ENCODE data around the gene C1orf159. TPM values are rescaled to one million over a fixed set of nuclear protein-coding genes. Genes with fewer than 3 reads are reported as not detected.
"Not testable (repeated sequence)": the region's sequence is repeated elsewhere in the genome, so short reads cannot be mapped to it uniquely, and the experiment has no call there.

C1orf159 gene
- total and polyA plus RNA-seq, 2 experiments from 2014 or later = 9.6 to 21.5 TPM

DNA sequence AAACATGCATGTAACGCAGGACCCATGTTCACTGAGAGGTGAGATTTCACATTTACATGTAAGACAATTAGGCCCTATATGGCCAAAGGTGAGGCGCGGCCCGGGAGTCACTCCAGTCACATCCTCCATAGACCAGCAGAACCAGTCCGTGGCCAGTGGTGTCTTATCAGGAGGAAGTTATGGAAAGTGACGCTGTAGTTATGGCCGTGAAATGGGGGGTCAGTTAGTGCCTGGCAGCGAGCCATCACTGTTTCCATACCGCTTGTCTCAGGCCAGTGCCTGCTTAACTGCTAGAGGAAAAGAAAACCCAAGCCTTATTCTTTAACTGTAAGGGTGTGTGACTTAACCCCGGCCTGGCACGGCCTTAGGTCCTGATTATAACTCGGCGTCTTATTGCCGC, 6.1 kb downstream of the C1orf159 start (continued):
- TF ChIP-seq, protein P1, sequence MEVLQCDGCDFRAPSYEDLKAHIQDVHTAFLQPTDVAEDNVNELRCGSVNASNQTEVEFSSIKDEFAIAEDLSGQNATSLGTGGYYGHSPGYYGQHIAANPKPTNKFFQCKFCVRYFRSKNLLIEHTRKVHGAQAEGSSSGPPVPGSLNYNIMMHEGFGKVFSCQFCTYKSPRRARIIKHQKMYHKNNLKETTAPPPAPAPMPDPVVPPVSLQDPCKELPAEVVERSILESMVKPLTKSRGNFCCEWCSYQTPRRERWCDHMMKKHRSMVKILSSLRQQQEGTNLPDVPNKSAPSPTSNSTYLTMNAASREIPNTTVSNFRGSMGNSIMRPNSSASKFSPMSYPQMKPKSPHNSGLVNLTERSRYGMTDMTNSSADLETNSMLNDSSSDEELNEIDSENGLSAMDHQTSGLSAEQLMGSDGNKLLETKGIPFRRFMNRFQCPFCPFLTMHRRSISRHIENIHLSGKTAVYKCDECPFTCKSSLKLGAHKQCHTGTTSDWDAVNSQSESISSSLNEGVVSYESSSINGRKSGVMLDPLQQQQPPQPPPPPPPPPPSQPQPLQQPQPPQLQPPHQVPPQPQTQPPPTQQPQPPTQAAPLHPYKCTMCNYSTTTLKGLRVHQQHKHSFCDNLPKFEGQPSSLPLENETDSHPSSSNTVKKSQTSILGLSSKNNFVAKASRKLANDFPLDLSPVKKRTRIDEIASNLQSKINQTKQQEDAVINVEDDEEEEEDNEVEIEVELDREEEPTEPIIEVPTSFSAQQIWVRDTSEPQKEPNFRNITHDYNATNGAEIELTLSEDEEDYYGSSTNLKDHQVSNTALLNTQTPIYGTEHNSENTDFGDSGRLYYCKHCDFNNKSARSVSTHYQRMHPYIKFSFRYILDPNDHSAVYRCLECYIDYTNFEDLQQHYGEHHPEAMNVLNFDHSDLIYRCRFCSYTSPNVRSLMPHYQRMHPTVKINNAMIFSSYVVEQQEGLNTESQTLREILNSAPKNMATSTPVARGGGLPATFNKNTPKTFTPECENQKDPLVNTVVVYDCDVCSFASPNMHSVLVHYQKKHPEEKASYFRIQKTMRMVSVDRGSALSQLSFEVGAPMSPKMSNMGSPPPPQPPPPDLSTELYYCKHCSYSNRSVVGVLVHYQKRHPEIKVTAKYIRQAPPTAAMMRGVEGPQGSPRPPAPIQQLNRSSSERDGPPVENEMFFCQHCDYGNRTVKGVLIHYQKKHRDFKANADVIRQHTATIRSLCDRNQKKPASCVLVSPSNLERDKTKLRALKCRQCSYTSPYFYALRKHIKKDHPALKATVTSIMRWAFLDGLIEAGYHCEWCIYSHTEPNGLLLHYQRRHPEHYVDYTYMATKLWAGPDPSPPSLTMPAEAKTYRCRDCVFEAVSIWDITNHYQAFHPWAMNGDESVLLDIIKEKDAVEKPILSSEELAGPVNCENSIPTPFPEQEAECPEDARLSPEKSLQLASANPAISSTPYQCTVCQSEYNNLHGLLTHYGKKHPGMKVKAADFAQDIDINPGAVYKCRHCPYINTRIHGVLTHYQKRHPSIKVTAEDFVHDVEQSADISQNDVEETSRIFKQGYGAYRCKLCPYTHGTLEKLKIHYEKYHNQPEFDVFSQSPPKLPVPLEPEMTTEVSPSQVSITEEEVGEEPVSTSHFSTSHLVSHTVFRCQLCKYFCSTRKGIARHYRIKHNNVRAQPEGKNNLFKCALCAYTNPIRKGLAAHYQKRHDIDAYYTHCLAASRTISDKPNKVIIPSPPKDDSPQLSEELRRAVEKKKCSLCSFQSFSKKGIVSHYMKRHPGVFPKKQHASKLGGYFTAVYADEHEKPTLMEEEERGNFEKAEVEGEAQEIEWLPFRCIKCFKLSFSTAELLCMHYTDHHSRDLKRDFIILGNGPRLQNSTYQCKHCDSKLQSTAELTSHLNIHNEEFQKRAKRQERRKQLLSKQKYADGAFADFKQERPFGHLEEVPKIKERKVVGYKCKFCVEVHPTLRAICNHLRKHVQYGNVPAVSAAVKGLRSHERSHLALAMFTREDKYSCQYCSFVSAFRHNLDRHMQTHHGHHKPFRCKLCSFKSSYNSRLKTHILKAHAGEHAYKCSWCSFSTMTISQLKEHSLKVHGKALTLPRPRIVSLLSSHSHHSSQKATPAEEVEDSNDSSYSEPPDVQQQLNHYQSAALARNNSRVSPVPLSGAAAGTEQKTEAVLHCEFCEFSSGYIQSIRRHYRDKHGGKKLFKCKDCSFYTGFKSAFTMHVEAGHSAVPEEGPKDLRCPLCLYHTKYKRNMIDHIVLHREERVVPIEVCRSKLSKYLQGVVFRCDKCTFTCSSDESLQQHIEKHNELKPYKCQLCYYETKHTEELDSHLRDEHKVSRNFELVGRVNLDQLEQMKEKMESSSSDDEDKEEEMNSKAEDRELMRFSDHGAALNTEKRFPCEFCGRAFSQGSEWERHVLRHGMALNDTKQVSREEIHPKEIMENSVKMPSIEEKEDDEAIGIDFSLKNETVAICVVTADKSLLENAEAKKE (CRISPR knock-in tag; IDR thresholded peaks at IDR 0.05) = no peak
- no peak for TF ChIP-seq POLR2AphosphoS5 (IDR thresholded peaks at IDR 0.05; ENCODE audit: low read depth)
- TF ChIP-seq EZH2 (IDR thresholded peaks at IDR 0.05; ENCODE audit: low read depth, unreplicated experiment) = no peak

DNA sequence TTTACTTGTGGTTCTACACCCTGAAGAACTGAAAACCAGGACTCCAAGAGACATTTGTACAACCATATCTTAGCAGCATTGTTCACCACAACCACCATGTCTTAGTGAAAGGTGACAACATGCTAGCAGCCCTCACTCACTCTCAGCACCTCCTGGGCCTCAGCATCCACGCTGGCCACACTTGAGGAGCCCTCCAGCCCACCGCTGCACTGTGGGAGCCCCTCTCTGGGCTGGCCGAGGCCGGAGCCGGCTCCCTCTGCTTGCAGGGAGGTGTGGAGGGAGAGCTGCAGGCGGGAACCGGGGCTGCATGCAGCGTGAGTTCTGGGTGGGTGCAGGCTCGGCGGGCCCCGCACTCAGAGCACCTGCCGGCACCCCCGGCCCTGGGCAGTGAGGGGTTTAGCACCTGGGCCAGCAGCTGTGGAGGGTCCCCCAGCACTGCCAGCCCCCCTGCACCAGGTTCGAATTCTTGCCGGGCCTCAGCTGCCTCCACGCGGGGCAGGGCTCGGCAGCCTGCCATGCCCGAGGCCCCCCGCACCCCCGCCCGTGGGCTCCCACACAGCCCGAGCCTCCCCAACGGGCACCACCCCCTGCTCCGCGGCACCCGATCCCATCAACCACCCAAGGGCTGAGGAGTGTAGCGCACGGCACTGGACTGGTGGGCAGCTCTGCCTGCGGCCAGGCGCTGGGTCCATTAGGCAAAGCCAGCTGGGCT, 9.2 kb downstream of the C1orf159 start:
- Histone ChIP-seq H3K4me2 (no peak overlapping the region), H3K27me3 (ENCODE audit: insufficient read depth) (no peaks in the 10 kb centered on the region), H3K27ac (ENCODE audit: low read depth) (no peak overlapping the region), H2AFZ (no peak overlapping the region), H3K9me2 (ENCODE audit: insufficient read depth) (no peaks in the 10 kb centered on the region), H3K4me3 (no peak overlapping the region), H3K79me2 (replicated peaks; ENCODE audit: insufficient read depth) (peaks cover 23% of the 10 kb centered on the region), H3F3A (replicated peaks; ENCODE audit: low read depth) (no peaks in the 10 kb centered on the region), H4K20me1 (replicated peaks; ENCODE audit: insufficient read depth) (peaks cover 4% of the 10 kb centered on the region; the same call in 1 of the 2 replicates), H3K36me3 (ENCODE audit: insufficient read depth) (peaks cover 5% of the 10 kb centered on the region; the same call in 1 of the 2 replicates), H3K4me1 (ENCODE audit: insufficient read depth) (no peaks in the 10 kb centered on the region)
- Mint-ChIP-seq H3K27me3 (ENCODE audit: insufficient read depth, low read depth, poor library complexity) (peaks cover 2% of the 10 kb centered on the region), H3K9me3 (peaks cover 42% of the 10 kb centered on the region), H3K27ac (no peak overlapping the region), H3K4me1 (no peaks in the 10 kb centered on the region), H3K36me3 (ENCODE audit: low read depth) (peaks cover 61% of the 10 kb centered on the region), H3K4me3 (no peak overlapping the region)
- ATAC-seq (no peak), DNase-seq (ENCODE audit: low spot score) (no peak)
- no peak for TF ChIP-seq STAT1 (IDR thresholded peaks at IDR 0.05; ENCODE audit: unreplicated experiment)
- no peak for TF ChIP-seq NANOG (IDR thresholded peaks at IDR 0.05; ENCODE audit: borderline replicate concordance)
- TF ChIP-seq CREB1 (CRISPR knock-in tag; IDR thresholded peaks at IDR 0.05; ENCODE audit: low read depth) = no peak
- TF ChIP-seq EZH2 (IDR thresholded peaks at IDR 0.05; ENCODE audit: low read depth, unreplicated experiment) = no peak
- no peak for TF ChIP-seq JUNB (IDR thresholded peaks at IDR 0.05; ENCODE audit: unreplicated experiment)
- TF ChIP-seq, protein P2, sequence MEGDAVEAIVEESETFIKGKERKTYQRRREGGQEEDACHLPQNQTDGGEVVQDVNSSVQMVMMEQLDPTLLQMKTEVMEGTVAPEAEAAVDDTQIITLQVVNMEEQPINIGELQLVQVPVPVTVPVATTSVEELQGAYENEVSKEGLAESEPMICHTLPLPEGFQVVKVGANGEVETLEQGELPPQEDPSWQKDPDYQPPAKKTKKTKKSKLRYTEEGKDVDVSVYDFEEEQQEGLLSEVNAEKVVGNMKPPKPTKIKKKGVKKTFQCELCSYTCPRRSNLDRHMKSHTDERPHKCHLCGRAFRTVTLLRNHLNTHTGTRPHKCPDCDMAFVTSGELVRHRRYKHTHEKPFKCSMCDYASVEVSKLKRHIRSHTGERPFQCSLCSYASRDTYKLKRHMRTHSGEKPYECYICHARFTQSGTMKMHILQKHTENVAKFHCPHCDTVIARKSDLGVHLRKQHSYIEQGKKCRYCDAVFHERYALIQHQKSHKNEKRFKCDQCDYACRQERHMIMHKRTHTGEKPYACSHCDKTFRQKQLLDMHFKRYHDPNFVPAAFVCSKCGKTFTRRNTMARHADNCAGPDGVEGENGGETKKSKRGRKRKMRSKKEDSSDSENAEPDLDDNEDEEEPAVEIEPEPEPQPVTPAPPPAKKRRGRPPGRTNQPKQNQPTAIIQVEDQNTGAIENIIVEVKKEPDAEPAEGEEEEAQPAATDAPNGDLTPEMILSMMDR (conservative IDR thresholded peaks at IDR 0.05; ENCODE audit: low read depth in 2 of 2) = no peak
- TF ChIP-seq ZNF331 (CRISPR knock-in tag; IDR thresholded peaks at IDR 0.05; ENCODE audit: low read depth) = no peak

DNA sequence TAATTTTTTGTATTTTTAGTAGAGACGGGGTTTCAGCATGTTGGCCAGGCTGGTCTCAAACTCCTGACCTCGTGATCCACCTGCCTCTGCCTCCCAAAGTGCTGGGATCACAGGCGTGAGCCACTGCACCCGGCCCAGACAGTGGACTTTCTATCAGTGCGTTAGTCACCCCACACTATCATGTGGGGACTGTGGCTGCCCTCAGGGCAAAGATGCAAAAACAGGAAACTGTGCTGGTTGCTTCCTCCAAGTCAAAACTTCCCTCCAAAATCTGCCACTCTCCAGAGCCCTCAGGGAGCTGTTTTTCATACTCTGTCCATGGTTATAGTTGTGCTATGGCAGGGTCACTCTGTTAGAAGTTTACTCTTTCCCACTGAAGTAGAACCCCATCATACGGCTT, 11.7 kb downstream of the C1orf159 start:
- not testable (repeated sequence) for H2AFZ ChIP-seq; DNase-seq (ENCODE audit: low spot score); H3K4me1 Mint-ChIP-seq; H3K27ac ChIP-seq (ENCODE audit: low read depth); H3K4me3 Mint-ChIP-seq; H3K27me3 Mint-ChIP-seq (ENCODE audit: insufficient read depth, low read depth, poor library complexity); H3K27ac Mint-ChIP-seq; H3K4me2 ChIP-seq; H3F3A ChIP-seq (replicated peaks; ENCODE audit: low read depth); H3K36me3 ChIP-seq (ENCODE audit: insufficient read depth); H4K20me1 ChIP-seq (replicated peaks; ENCODE audit: insufficient read depth); H3K79me2 ChIP-seq (replicated peaks; ENCODE audit: insufficient read depth); ATAC-seq; H3K27me3 ChIP-seq (ENCODE audit: insufficient read depth); H3K9me2 ChIP-seq (ENCODE audit: insufficient read depth); H3K4me1 ChIP-seq (ENCODE audit: insufficient read depth); H3K4me3 ChIP-seq
- H3K36me3 Mint-ChIP-seq (ENCODE audit: low read depth) = peaks cover 53% of the 10 kb centered on the region
- H3K9me3 Mint-ChIP-seq = peaks cover 50% of the 10 kb centered on the region
